Measurements from ENCODE around the gene MORN5. TPM values are rescaled to one million over a fixed set of nuclear protein-coding genes. Genes with fewer than 3 reads are reported as not detected.
A peak's percentile ranks its signal among the peaks of the same experiment; 100 is the strongest.

The MORN5 gene
- total and polyA plus RNA-seq, 10 donors, result 1.4 TPM; not detected in 9

- Histone ChIP-seq H3K27me3 (replicated peaks in 1 of 7) (peaks cover 0 to 13% (median 0%) of the 10 kb centered on the region in 7 donors), H3K27ac (no peak overlapping the region), H3K4me1 (no peaks in the 10 kb centered on the region), H3K9me3 (no peaks in the 10 kb centered on the region), H3K4me3 (no peak overlapping the region), H3K36me3 (no peaks in the 10 kb centered on the region)
- 74 to 85% (median 78%) methylated on average over 7 of the region's 7 CpGs for WGBS, 5 donors
- intact Hi-C loops (cut with DNase I; ENCODE audit: low total_unique reads), result no loop called here
- peak; percentile 66 for DNase-seq
- no peak for TF ChIP-seq POLR2A (IDR thresholded peaks at IDR 0.05)
- peak in 1 of 3 donors; percentile 12 for TF ChIP-seq POLR2AphosphoS5 (IDR thresholded peaks at IDR 0.05)
- TF ChIP-seq, protein P1, sequence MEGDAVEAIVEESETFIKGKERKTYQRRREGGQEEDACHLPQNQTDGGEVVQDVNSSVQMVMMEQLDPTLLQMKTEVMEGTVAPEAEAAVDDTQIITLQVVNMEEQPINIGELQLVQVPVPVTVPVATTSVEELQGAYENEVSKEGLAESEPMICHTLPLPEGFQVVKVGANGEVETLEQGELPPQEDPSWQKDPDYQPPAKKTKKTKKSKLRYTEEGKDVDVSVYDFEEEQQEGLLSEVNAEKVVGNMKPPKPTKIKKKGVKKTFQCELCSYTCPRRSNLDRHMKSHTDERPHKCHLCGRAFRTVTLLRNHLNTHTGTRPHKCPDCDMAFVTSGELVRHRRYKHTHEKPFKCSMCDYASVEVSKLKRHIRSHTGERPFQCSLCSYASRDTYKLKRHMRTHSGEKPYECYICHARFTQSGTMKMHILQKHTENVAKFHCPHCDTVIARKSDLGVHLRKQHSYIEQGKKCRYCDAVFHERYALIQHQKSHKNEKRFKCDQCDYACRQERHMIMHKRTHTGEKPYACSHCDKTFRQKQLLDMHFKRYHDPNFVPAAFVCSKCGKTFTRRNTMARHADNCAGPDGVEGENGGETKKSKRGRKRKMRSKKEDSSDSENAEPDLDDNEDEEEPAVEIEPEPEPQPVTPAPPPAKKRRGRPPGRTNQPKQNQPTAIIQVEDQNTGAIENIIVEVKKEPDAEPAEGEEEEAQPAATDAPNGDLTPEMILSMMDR (IDR thresholded peaks at IDR 0.05 in 8 of 11, conservative IDR thresholded peaks at IDR 0.05 in 3 of 11), result no peak
Measured at GRCh38 chr9:122200960-122201595, 41.4 kb downstream of the MORN5 start.

- no peak overlapping the region for H3K27ac ChIP-seq
- peak; percentile 43 for DNase-seq
- intact Hi-C loops (cut with DNase I; ENCODE audit: low total_unique reads), result no loop called here
- H3K36me3 ChIP-seq, result no peaks in the 10 kb centered on the region
- WGBS, 5 donors, result 83 to 94% (median 91%) methylated on average over 1 of the region's 1 CpG
- H3K27me3 ChIP-seq (replicated peaks in 1 of 7), result peaks cover 0 to 16% (median 0%) of the 10 kb centered on the region in 7 donors
- no peak overlapping the region for H3K4me3 ChIP-seq
- no peaks in the 10 kb centered on the region for H3K4me1 ChIP-seq
- H3K9me3 ChIP-seq, result no peaks in the 10 kb centered on the region
- no peak for TF ChIP-seq POLR2A (IDR thresholded peaks at IDR 0.05)
- no peak for TF ChIP-seq POLR2AphosphoS5 (IDR thresholded peaks at IDR 0.05)
- TF ChIP-seq, protein P1 (IDR thresholded peaks at IDR 0.05 in 8 of 11, conservative IDR thresholded peaks at IDR 0.05 in 3 of 11), result no peak
Measured at GRCh38 chr9:122201641-122202040, 41.9 kb downstream of the MORN5 start.

GRCh38 chr9:122202111-122202510 lies 42.4 kb downstream of the MORN5 start:
- Histone ChIP-seq H3K36me3 (no peaks in the 10 kb centered on the region), H3K27me3 (replicated peaks in 1 of 7) (peaks cover 0 to 21% (median 0%) of the 10 kb centered on the region in 7 donors), H3K4me3 (no peak overlapping the region), H3K27ac (no peak overlapping the region), H3K9me3 (no peaks in the 10 kb centered on the region), H3K4me1 (no peaks in the 10 kb centered on the region)
- intact Hi-C loops (cut with DNase I; ENCODE audit: low total_unique reads), result no loop called here
- DNase-seq, result peak; percentile 20
- WGBS, 5 donors, result 74 to 92% (median 86%) methylated on average over 3 of the region's 3 CpGs
- no peak for TF ChIP-seq POLR2A (IDR thresholded peaks at IDR 0.05)
- TF ChIP-seq, protein P1 (IDR thresholded peaks at IDR 0.05 in 8 of 11, conservative IDR thresholded peaks at IDR 0.05 in 3 of 11), result no peak
- no peak for TF ChIP-seq POLR2AphosphoS5 (IDR thresholded peaks at IDR 0.05)

- Histone ChIP-seq H3K9me3 (no peaks in the 10 kb centered on the region), H3K27me3 (replicated peaks in 1 of 7) (peaks cover 0 to 12% (median 0%) of the 10 kb centered on the region in 7 donors), H3K27ac (no peak overlapping the region), H3K36me3 (no peaks in the 10 kb centered on the region), H3K4me1 (no peaks in the 10 kb centered on the region), H3K4me3 (no peak overlapping the region)
- intact Hi-C loops (cut with DNase I; ENCODE audit: low total_unique reads), result no loop called here
- WGBS, 5 donors, result 88 to 93% (median 90%) methylated on average over 5 of the region's 5 CpGs
- DNase-seq, result no peak
- TF ChIP-seq, protein P1 (IDR thresholded peaks at IDR 0.05 in 8 of 11, conservative IDR thresholded peaks at IDR 0.05 in 3 of 11), result no peak
- TF ChIP-seq POLR2A (IDR thresholded peaks at IDR 0.05) (no peak), POLR2AphosphoS5 (IDR thresholded peaks at IDR 0.05) (no peak)
Measured at GRCh38 chr9:122204055-122204454, 44.3 kb downstream of the MORN5 start.

All from spleen (tissue), 11 donors.